ENCODE measurements around the gene NHLH1.

DNA sequence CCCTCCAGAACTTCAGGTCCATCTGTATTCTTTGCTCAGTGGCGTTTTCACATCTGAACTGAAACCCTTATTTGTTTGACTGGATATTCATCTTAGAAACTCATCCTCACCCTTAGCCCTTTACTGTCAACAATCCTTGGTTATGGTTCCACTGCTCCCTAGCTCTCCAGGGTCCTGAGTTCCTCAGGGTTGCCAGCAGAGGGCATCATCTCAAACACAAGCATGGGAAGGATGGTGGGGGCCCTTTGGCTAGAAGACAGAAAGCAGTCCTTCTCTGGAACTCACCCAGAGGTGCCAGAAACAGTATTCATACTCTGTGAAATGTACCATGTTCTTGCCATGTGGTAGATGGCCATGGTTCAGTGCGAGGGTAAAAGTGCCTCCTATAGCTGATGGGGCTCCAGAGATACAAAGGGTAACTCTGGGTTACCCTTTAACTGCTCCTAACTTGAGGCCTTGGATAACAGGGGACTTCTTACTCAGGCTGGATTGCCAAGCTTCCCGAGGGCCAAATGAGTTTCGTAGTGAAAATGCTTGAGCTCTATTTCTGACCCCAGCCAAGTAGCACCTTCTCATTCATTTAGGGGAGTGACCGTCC lies 12.4 kb upstream of the NHLH1 start:
- TF ChIP-seq, protein P1, sequence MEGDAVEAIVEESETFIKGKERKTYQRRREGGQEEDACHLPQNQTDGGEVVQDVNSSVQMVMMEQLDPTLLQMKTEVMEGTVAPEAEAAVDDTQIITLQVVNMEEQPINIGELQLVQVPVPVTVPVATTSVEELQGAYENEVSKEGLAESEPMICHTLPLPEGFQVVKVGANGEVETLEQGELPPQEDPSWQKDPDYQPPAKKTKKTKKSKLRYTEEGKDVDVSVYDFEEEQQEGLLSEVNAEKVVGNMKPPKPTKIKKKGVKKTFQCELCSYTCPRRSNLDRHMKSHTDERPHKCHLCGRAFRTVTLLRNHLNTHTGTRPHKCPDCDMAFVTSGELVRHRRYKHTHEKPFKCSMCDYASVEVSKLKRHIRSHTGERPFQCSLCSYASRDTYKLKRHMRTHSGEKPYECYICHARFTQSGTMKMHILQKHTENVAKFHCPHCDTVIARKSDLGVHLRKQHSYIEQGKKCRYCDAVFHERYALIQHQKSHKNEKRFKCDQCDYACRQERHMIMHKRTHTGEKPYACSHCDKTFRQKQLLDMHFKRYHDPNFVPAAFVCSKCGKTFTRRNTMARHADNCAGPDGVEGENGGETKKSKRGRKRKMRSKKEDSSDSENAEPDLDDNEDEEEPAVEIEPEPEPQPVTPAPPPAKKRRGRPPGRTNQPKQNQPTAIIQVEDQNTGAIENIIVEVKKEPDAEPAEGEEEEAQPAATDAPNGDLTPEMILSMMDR (IDR thresholded peaks at IDR 0.05), result peak in 2 of 3 experiments; percentile 18 to 33
- TF ChIP-seq POLR2A (IDR thresholded peaks at IDR 0.05; ENCODE audit: low read depth) (no peak), POLR2AphosphoS5 (IDR thresholded peaks at IDR 0.05) (no peak), EP300 (IDR thresholded peaks at IDR 0.05) (no peak)

Data from esophagus muscularis mucosa (tissue), 4 donors.